NK-92 (cell line): ENCODE measurements around the gene EMC10.
"Not testable (repeated sequence)": the region's sequence is repeated elsewhere in the genome, so short reads cannot be mapped to it uniquely, and the experiment has no call there.

Experiments used
- DNase-seq: peaks from one replicate; lab custom pipeline; 2025; ENCODE audit not compliant: unreplicated experiment; lab: John Stamatoyannopoulos, UW

Gene EMC10

DNA sequence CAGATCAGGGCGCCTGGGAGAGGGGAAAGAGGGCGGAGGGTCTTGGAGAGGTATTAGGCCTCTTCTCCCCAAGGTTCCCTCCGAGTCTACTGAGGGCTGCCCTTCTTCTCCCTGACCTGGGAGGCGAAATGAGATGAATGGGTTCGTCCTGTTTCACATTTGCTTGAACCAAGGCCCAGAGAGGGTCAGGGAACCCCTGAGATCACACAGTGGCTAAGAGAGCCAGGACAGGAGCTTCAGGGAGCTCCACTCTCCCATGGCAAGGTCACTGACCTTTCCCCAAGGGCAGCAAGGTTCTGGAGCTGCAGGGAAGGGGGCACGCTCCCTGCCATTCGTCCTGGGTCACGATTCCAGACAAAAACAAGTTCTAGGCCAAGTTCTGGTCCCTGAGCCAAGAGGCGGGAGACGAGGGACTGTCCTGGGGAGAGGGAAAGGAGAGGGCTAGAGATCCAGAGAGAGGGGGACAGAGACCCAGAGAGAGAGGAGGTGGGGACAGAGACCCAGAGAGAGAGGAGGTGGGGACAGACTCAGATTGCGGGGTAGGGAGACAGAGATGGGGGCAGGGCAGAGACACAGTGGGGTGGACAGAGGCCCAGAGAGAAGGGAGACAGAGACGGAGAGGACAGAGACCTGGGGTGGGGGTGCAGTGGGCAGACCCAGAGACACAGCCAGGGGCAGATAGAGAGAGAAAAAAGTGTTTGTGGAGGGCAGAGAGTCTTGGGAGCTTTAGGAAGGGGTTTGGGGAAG is 36.9 kb downstream of the EMC10 start:
- no peak for DNase-seq

DNA sequence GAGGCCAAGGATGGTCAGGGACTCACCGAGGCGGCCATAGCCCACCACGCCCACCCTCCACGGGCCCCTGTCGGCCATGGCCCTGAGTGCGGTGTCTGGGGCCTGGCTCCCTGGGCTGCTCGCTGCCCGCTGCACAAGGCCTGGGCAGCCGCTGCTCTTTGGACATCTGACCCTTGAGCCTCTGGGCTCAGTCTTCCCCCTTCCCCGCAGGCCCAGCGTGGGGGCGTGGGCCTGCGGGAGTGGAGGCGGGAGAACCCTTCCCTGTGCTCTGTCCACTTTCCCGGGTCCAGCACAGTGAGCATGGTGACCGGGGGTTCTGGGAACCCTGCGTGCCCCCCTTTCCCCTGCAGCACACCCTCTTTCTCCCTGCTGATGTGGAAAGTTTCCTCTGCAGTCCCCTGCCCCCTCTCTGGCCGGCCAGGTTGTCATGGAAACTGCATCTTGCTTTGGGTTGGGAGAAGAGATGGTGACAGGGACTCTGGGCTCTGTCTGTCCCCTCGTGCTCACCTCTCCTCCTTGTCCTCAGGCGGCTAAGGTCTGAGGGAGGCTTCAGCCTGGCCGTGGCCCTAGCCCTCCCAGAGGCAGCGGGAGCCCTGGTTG is 37.5 kb downstream of the EMC10 start, which contains the start of gene ASPDH:
TSS of gene ASPDH (minus strand) at position 168 of the 600 bp plus-strand sequence. CDS start at position 78, 90 bp downstream.
- no peak for DNase-seq

GRCh38 chr19:50514346-50515167 is 38.2 kb downstream of the EMC10 start:
- no peak for DNase-seq

GRCh38 chr19:50515168-50515561 is 38.9 kb downstream of the EMC10 start:
- no peak for DNase-seq

GRCh38 chr19:50516456-50516855 is 40.1 kb downstream of the EMC10 start:
- no peak for DNase-seq

DNA sequence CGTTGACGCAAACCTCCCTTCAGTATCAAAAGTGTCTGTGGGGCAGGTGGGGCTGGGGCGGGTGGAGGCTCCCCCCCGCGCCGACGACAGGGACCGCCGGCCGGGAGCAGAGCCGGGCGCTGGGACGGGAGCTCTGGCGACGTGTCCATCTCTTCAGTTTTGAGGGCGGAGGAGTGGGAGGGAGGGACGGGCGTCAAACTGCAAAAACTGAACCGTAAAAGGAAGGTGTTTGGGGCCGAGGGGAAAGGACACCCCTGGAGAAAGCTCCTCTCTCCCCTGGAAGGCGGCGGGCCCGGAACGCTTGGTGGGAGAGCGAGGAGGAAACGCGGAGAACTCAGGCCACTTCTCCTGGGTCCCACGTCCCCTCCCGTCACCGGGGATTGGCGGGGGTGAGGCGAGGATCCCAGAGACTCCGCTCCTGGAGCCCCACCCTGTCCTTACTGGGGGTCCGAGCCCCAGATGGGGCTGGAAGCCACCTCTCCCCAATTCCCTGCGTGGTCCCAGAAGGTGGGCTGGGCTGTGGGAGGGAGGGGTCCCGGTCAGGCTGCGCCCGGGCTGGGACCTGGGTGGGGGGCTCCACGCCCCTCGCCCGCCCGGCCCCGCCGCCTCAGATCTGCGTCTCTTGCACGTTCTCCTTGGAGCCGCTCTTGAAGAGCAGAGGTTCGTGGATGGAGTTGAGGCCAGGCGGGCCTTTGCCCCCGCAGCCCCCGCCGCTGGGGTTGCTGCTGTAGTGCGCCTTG is 40.8 kb downstream of the EMC10 start:
- no peak for DNase-seq

GRCh38 chr19:50517704-50518075 is 41.4 kb downstream of the EMC10 start:
- DNase-seq: no peak

DNA sequence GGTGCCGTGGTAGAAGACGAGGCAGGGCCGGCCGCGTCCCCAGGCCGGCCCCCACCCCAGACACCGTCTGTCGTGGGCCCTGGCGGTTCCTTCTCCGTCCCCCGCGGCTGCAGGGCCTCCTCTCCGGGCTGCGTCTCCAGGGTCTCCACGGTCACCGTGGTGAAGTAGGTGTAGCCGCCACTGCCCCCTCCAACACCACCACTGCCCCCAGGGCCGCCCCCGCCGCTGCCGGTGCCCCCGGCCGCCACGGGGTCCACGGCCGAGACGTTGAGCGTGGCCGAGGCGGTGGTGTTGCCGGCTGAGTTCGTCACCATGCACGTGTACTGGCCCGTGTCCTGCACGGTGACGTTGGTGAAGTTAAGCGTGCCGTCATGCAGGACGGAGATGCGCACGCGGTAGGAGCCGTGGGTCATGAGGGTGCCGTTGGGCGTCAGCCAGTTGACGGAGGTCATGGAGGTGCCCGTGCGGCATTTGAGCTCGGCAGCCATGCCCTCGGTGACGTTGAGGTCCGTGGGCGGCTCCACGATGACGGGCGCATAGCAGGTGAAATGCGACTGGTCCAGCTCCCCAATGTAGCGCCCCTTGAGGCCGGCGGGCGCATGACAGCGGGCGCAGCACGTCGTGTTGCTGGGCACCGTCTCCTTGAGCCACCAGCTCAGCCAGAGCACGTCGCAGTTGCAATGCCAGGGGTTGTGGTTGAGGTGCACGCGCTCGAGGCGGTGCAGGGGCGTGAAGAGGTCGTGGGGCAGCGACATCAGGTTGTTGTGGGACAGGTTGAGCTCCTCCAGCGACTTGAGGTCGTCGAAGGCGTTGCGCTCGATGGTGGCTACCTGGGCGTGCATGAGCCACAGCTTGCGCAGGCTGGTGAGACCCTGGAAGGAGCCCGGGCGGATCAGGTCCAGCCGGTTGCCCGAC is 42.0 kb downstream of the EMC10 start:
- DNase-seq: no peak

DNA sequence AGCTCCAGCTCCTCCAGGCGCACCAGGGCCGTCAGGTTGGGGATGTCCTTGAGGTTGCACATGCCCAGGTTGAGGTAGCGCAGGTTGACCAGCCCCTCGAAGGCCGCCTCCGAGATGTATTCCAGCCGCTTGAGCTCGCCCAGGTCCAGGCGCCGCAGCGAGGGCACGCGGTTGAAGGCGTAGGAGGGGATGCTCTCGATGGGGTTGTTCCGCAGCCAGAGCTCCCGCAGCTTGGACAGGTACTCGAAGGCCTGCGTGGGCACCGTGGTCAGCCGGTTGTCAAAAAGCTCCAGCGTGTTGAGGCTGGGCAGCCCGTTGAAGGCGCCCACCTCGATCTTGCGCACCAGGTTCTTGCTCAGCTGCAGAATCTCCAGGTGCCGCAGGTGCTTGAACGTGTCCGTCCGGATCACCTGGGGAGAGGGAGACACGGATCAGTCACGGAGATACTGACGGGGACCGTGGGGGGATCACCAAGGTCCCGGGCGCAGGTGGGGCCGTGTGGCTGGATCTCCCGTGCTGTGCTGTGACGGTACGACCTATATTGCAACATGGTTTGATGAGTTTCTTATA is 42.8 kb downstream of the EMC10 start:
- DNase-seq: no peak

DNA sequence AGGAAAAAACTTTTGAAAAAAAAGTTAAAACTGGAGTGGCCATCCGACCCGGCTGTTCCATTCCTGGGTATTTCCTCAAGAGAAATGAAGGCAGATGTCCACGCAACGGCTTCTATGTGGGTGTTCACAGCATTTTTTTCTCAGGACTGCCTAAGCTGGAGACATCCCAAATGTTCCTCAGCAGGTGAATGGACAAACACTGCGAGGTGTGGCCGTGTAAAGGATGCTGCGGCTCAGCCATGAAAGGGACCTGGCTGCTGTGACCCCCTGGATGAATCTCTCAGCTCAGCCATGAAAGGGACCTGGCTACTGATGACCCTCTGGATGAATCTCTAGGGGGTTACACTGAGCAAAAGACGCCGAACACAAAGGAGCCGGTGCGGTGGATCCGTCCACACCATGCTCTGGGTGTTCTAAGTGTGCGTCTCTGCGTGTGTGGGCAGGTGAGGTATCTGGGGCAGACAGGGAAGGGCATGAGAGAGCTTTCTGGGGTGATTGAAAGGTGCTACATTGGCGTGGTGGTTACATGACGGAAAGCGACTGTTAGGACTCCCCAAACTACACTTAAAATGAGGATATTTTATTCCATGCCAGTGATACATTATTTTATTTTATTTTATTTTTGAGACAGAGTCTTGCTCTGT is 44.6 kb downstream of the EMC10 start:
- DNase-seq: no peak

DNA sequence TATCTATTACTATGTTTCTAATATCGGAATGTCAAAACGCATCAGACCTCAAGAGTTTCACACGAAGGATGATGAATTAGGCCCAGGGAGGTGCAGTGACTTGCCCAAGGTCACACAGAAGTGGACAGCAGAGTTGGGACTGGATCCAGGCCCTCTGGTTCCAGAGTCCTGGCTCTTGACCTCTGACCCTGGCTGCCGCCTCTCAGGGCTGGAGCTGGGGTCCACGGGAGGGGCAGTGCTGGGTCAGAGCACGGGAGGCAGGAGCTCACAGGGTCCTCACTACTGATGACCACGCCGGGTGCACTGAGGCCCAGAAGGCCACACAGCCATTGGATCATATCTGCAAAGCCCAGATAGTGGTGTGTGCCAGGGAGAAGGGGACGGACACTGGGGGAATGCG is 46.6 kb downstream of the EMC10 start:
- no peak for DNase-seq

- DNase-seq: not testable (repeated sequence)
Observed at GRCh38 chr19:50528052-50528451, 51.7 kb downstream of the EMC10 start.

DNA sequence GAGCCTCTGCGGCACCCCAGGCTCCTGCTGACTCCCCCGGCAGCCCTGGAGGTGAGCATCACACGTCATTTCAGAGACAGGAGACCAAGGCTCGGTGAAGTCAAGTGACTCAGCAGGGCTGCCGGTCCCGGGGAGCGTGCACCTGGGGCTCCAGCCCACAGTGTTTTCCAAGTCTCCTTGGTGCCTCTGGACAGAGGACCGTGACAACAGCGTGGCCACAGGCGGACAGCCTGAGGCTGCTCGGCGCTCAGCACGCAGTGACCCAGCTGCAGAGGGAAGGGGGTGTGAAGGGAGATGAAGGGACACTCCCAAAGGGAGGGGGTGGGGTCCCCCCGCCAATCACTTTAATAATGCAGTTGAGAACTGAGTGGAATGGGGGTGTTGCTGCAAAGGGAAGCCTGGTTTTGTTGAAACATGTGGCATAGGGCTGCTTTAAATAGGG is 54.9 kb downstream of the EMC10 start:
- DNase-seq: no peak

- DNase-seq: no peak
Observed at GRCh38 chr19:50532952-50533351, 56.6 kb downstream of the EMC10 start.

- no peak for DNase-seq
Observed at GRCh38 chr19:50534478-50534877, 58.2 kb downstream of the EMC10 start.

DNA sequence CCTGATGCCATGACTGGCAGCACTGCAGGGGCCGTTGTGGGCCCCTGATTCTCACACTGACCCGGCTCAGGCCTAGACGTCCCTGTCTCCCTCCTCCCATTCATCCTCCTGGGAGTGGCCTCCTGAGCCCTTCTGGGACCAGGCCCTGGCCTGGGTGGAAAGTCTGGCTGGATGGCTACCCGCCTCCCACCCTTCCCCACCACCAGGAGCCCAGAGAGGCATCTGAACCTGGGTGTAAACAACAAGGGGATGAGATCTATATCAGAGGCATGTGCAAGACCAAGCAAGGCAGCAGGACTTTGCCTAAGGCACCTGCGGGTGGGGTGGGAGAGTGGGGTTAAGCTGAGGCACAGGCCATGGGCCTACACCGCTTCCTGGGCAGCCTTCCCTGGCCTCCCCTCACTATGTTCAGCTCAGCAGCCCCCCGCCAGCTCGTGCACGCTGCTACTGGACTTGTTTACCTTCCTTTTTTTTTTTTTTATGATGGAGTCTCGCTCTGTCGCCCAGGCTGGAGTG is 59.4 kb downstream of the EMC10 start:
- DNase-seq: no peak

- DNase-seq: no peak
Observed at GRCh38 chr19:50536662-50537305, 60.5 kb downstream of the EMC10 start.

- DNase-seq: no peak
Observed at GRCh38 chr19:50537306-50537685, 61.0 kb downstream of the EMC10 start.
